Chondrocyte (in vitro differentiated cells): ENCODE results near the gene TRABD. TPM values are rescaled to one million over a fixed set of nuclear protein-coding genes. Genes with fewer than 3 reads are reported as not detected.

ENCODE experiments used
- DNase-seq: peaks from one replicate; pipeline ENCODE4 v3.0.0; 2021; ENCODE audit warnings: mixed read lengths, low spot score
- H3K27ac Mint-ChIP-seq: one replicate; pipeline ENCODE4 v1.8.0; 2021; ENCODE audit warnings: mild to moderate bottlenecking, moderate library complexity, mixed read lengths; ENCODE audit not compliant: unreplicated experiment
- H3K27me3 Mint-ChIP-seq: 2 replicates; pipeline ENCODE4 v1.8.0; 2021; ENCODE audit warnings: low read depth, mixed read lengths
- H3K36me3 Mint-ChIP-seq: 2 replicates; pipeline ENCODE4 v1.8.0; 2021; ENCODE audit warnings: low read depth, mixed read lengths
- H3K4me1 Mint-ChIP-seq: 2 replicates; pipeline ENCODE4 v1.8.0; 2021; ENCODE audit warnings: low read depth, mild to moderate bottlenecking, mixed read lengths
- H3K4me3 Mint-ChIP-seq: one replicate; pipeline ENCODE4 v1.8.0; 2021; ENCODE audit warnings: mild to moderate bottlenecking, moderate library complexity, mixed read lengths; ENCODE audit not compliant: unreplicated experiment
- H3K9me3 Mint-ChIP-seq: 2 replicates; pipeline ENCODE4 v1.8.0; 2021; ENCODE audit warnings: low read depth, mixed read lengths
- total RNA-seq: library from RNA; stranded (reverse); gene quantifications from 3 replicates; pipeline ENCODE4 v1.2.1, GENCODE V29; 2021
- TF ChIP-seq, protein P1 (sequence below): fragments of 200-600 bp; sonication (generic); IDR thresholded peaks from 2 replicates; pipeline ENCODE4 v1.5.0; 2021; ENCODE audit warnings: antibody characterized with exemption, mild to moderate bottlenecking, moderate library complexity

The TRABD gene
- total RNA-seq, 1 donor from 2014 or later: 20.2 TPM

DNA sequence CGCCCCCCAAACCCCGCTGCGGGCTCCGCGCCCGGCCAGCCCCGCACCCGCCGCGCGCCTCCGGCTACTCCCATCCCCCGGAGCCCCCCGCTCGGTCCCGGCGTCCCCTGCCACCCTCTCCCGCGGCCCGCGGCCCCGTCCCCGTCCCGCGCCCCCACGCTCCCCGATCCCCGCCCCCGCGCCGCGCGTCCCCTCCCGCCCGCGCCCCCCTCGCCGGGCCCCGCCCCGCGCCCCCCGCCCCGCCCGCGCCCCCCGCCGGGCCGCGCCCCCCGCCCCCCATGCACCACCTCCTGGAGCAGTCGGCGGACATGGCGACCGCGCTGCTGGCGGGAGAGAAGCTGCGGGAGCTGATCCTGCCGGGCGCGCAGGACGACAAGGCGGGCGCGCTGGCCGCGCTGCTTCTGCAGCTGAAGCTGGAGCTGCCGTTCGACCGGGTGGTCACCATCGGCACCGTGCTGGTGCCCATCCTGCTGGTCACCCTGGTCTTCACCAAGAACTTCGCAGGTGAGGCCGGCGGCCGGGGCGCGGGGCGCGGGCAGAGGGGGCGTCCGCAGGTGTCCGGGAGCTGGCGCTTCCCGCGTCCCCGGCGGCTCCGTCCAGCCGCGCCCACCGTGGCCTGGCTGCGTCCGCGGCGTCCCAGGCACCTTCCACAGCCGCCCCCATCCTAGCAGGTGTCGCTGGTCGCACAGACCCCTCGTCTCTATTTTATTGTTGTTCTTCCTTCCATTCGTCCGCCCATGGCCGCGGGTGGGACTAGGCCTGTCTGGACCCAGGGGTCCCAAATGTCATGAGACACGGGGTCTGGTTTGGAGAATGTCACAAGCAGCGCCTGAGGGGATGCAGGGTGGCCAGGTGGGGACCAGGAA lies 15.0 kb upstream of the TRABD start, which contains the start of gene PANX2:
Gene PANX2, plus strand, starts transcription at position 279 of the 866 bp plus-strand sequence. Its CDS starts 0 bp downstream, at position 279.
- no peaks in the 10 kb centered on the region for H3K36me3 Mint-ChIP-seq
- TF ChIP-seq, protein P1, sequence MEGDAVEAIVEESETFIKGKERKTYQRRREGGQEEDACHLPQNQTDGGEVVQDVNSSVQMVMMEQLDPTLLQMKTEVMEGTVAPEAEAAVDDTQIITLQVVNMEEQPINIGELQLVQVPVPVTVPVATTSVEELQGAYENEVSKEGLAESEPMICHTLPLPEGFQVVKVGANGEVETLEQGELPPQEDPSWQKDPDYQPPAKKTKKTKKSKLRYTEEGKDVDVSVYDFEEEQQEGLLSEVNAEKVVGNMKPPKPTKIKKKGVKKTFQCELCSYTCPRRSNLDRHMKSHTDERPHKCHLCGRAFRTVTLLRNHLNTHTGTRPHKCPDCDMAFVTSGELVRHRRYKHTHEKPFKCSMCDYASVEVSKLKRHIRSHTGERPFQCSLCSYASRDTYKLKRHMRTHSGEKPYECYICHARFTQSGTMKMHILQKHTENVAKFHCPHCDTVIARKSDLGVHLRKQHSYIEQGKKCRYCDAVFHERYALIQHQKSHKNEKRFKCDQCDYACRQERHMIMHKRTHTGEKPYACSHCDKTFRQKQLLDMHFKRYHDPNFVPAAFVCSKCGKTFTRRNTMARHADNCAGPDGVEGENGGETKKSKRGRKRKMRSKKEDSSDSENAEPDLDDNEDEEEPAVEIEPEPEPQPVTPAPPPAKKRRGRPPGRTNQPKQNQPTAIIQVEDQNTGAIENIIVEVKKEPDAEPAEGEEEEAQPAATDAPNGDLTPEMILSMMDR: no peak
- peaks cover 7% of the 10 kb centered on the region for H3K4me1 Mint-ChIP-seq
- no peak for DNase-seq
- H3K4me3 Mint-ChIP-seq: peak within 1 kb of the TSS; percentile 68
- H3K27me3 Mint-ChIP-seq: peaks cover 6% of the 10 kb centered on the region
- H3K27ac Mint-ChIP-seq: no peak within 1 kb of the TSS
- H3K9me3 Mint-ChIP-seq: no peaks in the 10 kb centered on the region

- TF ChIP-seq, protein P1: no peak
- Mint-ChIP-seq H3K9me3 (no peaks in the 10 kb centered on the region), H3K4me1 (peaks cover 7% of the 10 kb centered on the region), H3K4me3 (peak overlapping the region; percentile 68), H3K27ac (no peak overlapping the region), H3K36me3 (no peaks in the 10 kb centered on the region), H3K27me3 (peaks cover 6% of the 10 kb centered on the region)
- no peak for DNase-seq
These were observed 14.3 kb upstream of the TRABD start for GRCh38 chr22:50171319-50171964.

GRCh38 chr22:50171965-50172421 lies 13.7 kb upstream of the TRABD start:
- DNase-seq: no peak
- peaks cover 7% of the 10 kb centered on the region for H3K4me1 Mint-ChIP-seq
- no peak overlapping the region for H3K27ac Mint-ChIP-seq

GRCh38 chr22:50173311-50173982 lies 12.3 kb upstream of the TRABD start:
- no peak overlapping the region for H3K27ac Mint-ChIP-seq
- peaks cover 2% of the 10 kb centered on the region for H3K36me3 Mint-ChIP-seq
- H3K4me3 Mint-ChIP-seq: no peak overlapping the region
- TF ChIP-seq, protein P1: no peak
- H3K9me3 Mint-ChIP-seq: no peaks in the 10 kb centered on the region
- no peak for DNase-seq
- peaks cover 7% of the 10 kb centered on the region for H3K4me1 Mint-ChIP-seq
- H3K27me3 Mint-ChIP-seq: peaks cover 3% of the 10 kb centered on the region

More at GRCh38 chr22:50171965-50172421, 13.7 kb upstream of the TRABD start:
- peaks cover 6% of the 10 kb centered on the region for H3K27me3 Mint-ChIP-seq
- H3K36me3 Mint-ChIP-seq: no peaks in the 10 kb centered on the region
- TF ChIP-seq, protein P1: no peak
- H3K4me3 Mint-ChIP-seq: no peak overlapping the region
- no peaks in the 10 kb centered on the region for H3K9me3 Mint-ChIP-seq

GRCh38 chr22:50173983-50174355 lies 11.7 kb upstream of the TRABD start:
- TF ChIP-seq, protein P1: no peak
- no peak for DNase-seq
- Mint-ChIP-seq H3K27ac (no peak overlapping the region), H3K36me3 (peaks cover 2% of the 10 kb centered on the region), H3K4me1 (peaks cover 7% of the 10 kb centered on the region), H3K4me3 (no peak overlapping the region), H3K27me3 (peaks cover under 1% of the 10 kb centered on the region), H3K9me3 (no peaks in the 10 kb centered on the region)
